ENCODE measurements around the gene PAK2.
"Not testable (repeated sequence)": the region's sequence is repeated elsewhere in the genome, so short reads cannot be mapped to it uniquely, and the experiment has no call there.

The PAK2 gene

DNA sequence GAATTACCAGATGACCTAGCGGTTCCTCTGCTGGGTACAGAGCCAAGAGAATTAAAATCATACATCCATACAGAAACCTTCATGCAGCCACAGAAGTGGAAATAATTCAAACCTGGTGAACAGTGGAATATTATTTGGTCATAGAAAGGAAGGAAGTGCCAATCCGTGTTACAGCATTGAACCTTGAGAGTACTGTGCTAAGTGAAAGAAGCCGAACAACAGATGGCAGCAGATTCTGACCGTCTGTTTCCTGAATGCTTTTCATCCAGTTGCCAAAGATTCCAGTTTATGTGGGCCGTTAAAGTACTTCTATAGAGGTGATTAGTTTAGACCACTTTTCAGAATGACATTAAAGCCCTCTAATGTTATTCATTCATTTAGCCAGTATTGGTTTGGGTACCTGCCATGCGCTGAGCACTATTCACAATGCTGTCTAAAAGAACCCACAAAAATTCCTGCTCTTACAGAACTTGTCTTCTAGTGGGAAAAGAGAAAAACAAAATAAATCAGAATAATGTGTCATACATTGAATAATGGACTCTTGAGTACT, 82.2 kb downstream of the PAK2 start:
- H2BK5ac ChIP-seq (ENCODE audit: low read length): no peak overlapping the region
- no peak overlapping the region for H3K4me3 ChIP-seq (ENCODE audit: low read length)
- H3K56ac ChIP-seq (ENCODE audit: low read length): no peak overlapping the region
- no peak overlapping the region for H3K27ac ChIP-seq (ENCODE audit: low read depth, low read length)
- no peaks in the 10 kb centered on the region for H3K4me1 ChIP-seq (ENCODE audit: control insufficient read depth, low read depth, low read length)
- H2BK120ac ChIP-seq (ENCODE audit: low read depth, low read length): no peak overlapping the region
- WGBS (ENCODE audit: extremely low coverage, insufficient coverage, low lambda C conversion rate): no CpG with 5 or more reads among the region's 6 CpGs
- no peak overlapping the region for H3K9ac ChIP-seq (ENCODE audit: low read length)
- no peaks in the 10 kb centered on the region for H3K79me2 ChIP-seq (ENCODE audit: control insufficient read depth, insufficient read depth, low read length)
- no peak for DNase-seq
- no peak overlapping the region for H2BK15ac ChIP-seq (replicated peaks; ENCODE audit: low read depth)
- H3K27me3 ChIP-seq (ENCODE audit: insufficient read depth, low read length, poor library complexity): no peaks in the 10 kb centered on the region
- no peak overlapping the region for H2AK5ac ChIP-seq (ENCODE audit: low read length)
- H4K8ac ChIP-seq (ENCODE audit: low read depth, low read length): no peak overlapping the region
- no peak overlapping the region for H3K18ac ChIP-seq (ENCODE audit: low read length)
- no peak overlapping the region for H3K4me2 ChIP-seq (ENCODE audit: low read length)
- no peak overlapping the region for H3K4ac ChIP-seq (ENCODE audit: low read depth, low read length)
- H4K5ac ChIP-seq (ENCODE audit: low read length): no peak overlapping the region
- H3K79me1 ChIP-seq (ENCODE audit: low read length): no peaks in the 10 kb centered on the region
- peaks cover 3% of the 10 kb centered on the region for H3K36me3 ChIP-seq (ENCODE audit: control insufficient read depth, insufficient read depth, low read length)
- no peak overlapping the region for H3K23ac ChIP-seq (ENCODE audit: low read length)

DNA sequence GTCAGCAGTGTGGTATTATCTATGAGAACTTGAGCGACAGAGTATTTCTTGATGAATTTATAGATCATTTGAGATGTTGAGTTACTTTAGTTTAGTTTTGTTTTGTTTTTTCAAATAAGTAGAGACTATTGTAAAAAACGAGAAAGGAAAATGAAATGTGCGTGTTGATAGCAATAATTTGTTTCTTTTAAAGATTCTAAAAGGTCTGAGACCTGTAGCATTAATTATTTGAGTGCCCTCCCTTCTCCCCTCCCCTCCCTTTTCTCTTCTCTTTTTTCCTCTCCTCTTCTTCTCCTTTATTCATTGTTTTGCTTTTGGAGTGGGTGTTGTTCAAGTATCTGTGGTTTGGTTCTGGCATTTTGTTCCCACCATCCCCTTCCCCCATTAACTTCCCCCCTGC, 90.0 kb downstream of the PAK2 start:
- DNase-seq; H3K9ac ChIP-seq (ENCODE audit: low read length); H3K36me3 ChIP-seq (ENCODE audit: control insufficient read depth, insufficient read depth, low read length); H4K5ac ChIP-seq (ENCODE audit: low read length); H3K18ac ChIP-seq (ENCODE audit: low read length); H3K4me1 ChIP-seq (ENCODE audit: control insufficient read depth, low read depth, low read length); H2AK5ac ChIP-seq (ENCODE audit: low read length); H3K79me1 ChIP-seq (ENCODE audit: low read length); H2BK120ac ChIP-seq (ENCODE audit: low read depth, low read length); H4K8ac ChIP-seq (ENCODE audit: low read depth, low read length); H3K79me2 ChIP-seq (ENCODE audit: control insufficient read depth, insufficient read depth, low read length); H3K23ac ChIP-seq (ENCODE audit: low read length); H3K56ac ChIP-seq (ENCODE audit: low read length); H3K4ac ChIP-seq (ENCODE audit: low read depth, low read length); H2BK5ac ChIP-seq (ENCODE audit: low read length); H3K4me3 ChIP-seq (ENCODE audit: low read length); H3K27ac ChIP-seq (ENCODE audit: low read depth, low read length); H3K27me3 ChIP-seq (ENCODE audit: insufficient read depth, low read length, poor library complexity); H3K4me2 ChIP-seq (ENCODE audit: low read length); H2BK15ac ChIP-seq (replicated peaks; ENCODE audit: low read depth): not testable (repeated sequence)
- 100% methylated on average over 2 of the region's 3 CpGs for WGBS (ENCODE audit: extremely low coverage, insufficient coverage, low lambda C conversion rate)

DNA sequence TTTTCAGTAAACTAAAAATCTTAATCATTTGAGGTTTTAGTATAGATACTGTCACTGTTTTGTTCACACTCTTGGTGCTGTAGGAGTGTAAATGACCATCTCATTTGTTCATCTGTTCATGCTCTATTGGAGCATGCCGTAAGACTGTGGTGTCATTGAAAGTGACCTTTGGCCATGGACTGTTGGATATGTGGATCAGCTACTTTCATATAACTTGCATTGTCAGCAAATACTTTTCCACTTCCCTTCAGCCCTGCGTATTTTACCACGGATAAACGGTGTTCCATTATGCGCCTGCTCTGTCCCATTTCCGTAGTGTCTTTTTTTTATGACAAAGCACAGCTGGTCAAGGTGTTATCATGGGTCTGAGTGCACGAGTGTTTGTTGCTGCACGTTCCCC, 95.4 kb downstream of the PAK2 start:
- Histone ChIP-seq H3K4me3 (ENCODE audit: low read length) (no peak overlapping the region), H4K8ac (ENCODE audit: low read depth, low read length) (no peak overlapping the region)
- no CpG with 5 or more reads among the region's 8 CpGs for WGBS (ENCODE audit: extremely low coverage, insufficient coverage, low lambda C conversion rate)

DNA sequence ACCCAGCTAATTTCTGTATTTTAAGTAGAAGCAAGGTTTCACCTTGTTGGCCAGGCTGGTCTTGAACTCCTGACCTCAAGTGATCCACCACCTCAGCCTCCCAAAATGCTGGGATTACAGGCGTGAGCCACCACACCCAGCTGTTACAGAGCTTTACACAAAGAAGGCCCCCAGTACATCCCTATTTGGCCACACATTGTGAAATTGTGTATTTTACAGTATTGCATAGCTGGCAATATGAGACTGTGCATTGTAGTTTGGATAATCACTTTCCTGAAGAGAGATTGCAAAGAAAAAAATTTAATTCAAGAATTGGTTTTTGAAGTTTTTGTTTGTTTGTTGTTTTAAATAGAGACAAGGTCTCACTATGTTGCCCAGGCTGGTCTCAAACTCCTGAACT, 97.0 kb downstream of the PAK2 start:
- not testable (repeated sequence) for H2BK5ac ChIP-seq (ENCODE audit: low read length); H3K79me2 ChIP-seq (ENCODE audit: control insufficient read depth, insufficient read depth, low read length); H3K27ac ChIP-seq (ENCODE audit: low read depth, low read length); H3K36me3 ChIP-seq (ENCODE audit: control insufficient read depth, insufficient read depth, low read length); H2AK5ac ChIP-seq (ENCODE audit: low read length); H2BK120ac ChIP-seq (ENCODE audit: low read depth, low read length); H3K18ac ChIP-seq (ENCODE audit: low read length); H4K5ac ChIP-seq (ENCODE audit: low read length); H3K56ac ChIP-seq (ENCODE audit: low read length); H3K79me1 ChIP-seq (ENCODE audit: low read length); H3K9ac ChIP-seq (ENCODE audit: low read length); H4K8ac ChIP-seq (ENCODE audit: low read depth, low read length); H3K4me2 ChIP-seq (ENCODE audit: low read length); H3K4me1 ChIP-seq (ENCODE audit: control insufficient read depth, low read depth, low read length); H3K27me3 ChIP-seq (ENCODE audit: insufficient read depth, low read length, poor library complexity); H3K4me3 ChIP-seq (ENCODE audit: low read length); H3K23ac ChIP-seq (ENCODE audit: low read length); H3K4ac ChIP-seq (ENCODE audit: low read depth, low read length); DNase-seq; H2BK15ac ChIP-seq (replicated peaks; ENCODE audit: low read depth)
- WGBS (ENCODE audit: extremely low coverage, insufficient coverage, low lambda C conversion rate): no CpG with 5 or more reads among the region's 1 CpG

More for the DNA sequence above, 95.4 kb downstream of the PAK2 start:
- no peaks in the 10 kb centered on the region for H3K79me2 ChIP-seq (ENCODE audit: control insufficient read depth, insufficient read depth, low read length)
- DNase-seq: no peak
- H3K36me3 ChIP-seq (ENCODE audit: control insufficient read depth, insufficient read depth, low read length): no peaks in the 10 kb centered on the region
- no peak overlapping the region for H2BK120ac ChIP-seq (ENCODE audit: low read depth, low read length)
- H3K4me1 ChIP-seq (ENCODE audit: control insufficient read depth, low read depth, low read length): no peaks in the 10 kb centered on the region
- no peak overlapping the region for H3K4ac ChIP-seq (ENCODE audit: low read depth, low read length)
- no peak overlapping the region for H4K5ac ChIP-seq (ENCODE audit: low read length)
- no peak overlapping the region for H3K56ac ChIP-seq (ENCODE audit: low read length)
- no peak overlapping the region for H3K18ac ChIP-seq (ENCODE audit: low read length)
- H2BK5ac ChIP-seq (ENCODE audit: low read length): no peak overlapping the region
- no peaks in the 10 kb centered on the region for H3K79me1 ChIP-seq (ENCODE audit: low read length)
- no peak overlapping the region for H3K23ac ChIP-seq (ENCODE audit: low read length)
- H3K4me2 ChIP-seq (ENCODE audit: low read length): no peak overlapping the region
- H2BK15ac ChIP-seq (replicated peaks; ENCODE audit: low read depth): no peak overlapping the region
- H2AK5ac ChIP-seq (ENCODE audit: low read length): no peak overlapping the region
- no peak overlapping the region for H3K27ac ChIP-seq (ENCODE audit: low read depth, low read length)
- H3K27me3 ChIP-seq (ENCODE audit: insufficient read depth, low read length, poor library complexity): no peaks in the 10 kb centered on the region
- H3K9ac ChIP-seq (ENCODE audit: low read length): no peak overlapping the region

DNA sequence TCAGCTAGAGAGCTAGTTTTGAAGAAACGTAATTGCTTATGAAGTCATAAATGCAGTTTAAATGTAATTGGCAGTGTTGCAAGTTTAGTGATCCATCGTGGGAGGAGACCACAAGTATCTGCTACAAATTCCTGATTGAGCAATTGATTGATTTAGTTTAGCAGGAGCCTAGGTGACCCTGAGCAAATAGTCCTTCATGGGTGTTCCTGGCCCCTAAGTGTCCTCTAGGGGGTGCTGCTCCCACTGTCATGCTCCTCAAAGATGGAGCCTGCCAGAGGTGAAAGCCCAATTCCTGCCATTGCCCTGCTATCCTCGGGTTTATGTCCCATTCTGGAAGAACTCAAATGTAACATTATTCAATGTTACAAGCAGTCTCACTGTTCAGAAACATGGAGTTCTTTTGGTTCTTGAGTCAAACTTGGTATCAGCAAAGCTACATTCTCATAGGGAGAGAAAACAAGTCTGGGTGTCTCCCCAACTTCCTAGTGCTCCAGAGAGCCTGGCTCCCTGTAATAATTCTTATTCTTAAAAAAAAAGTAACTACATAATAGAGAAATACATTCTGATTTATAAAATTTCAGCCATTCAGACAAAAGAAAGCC, 98.3 kb downstream of the PAK2 start:
- H3K9ac ChIP-seq (ENCODE audit: low read length): no peak overlapping the region
- H3K4me2 ChIP-seq (ENCODE audit: low read length): no peak overlapping the region
- H2AK5ac ChIP-seq (ENCODE audit: low read length): no peak overlapping the region
- no peaks in the 10 kb centered on the region for H3K27me3 ChIP-seq (ENCODE audit: insufficient read depth, low read length, poor library complexity)
- H2BK120ac ChIP-seq (ENCODE audit: low read depth, low read length): no peak overlapping the region
- H3K79me1 ChIP-seq (ENCODE audit: low read length): no peaks in the 10 kb centered on the region
- H3K79me2 ChIP-seq (ENCODE audit: control insufficient read depth, insufficient read depth, low read length): no peaks in the 10 kb centered on the region
- no CpG with 5 or more reads among the region's 3 CpGs for WGBS (ENCODE audit: extremely low coverage, insufficient coverage, low lambda C conversion rate)
- H4K5ac ChIP-seq (ENCODE audit: low read length): no peak overlapping the region
- no peak overlapping the region for H3K4ac ChIP-seq (ENCODE audit: low read depth, low read length)
- H2BK15ac ChIP-seq (replicated peaks; ENCODE audit: low read depth): no peak overlapping the region
- H3K27ac ChIP-seq (ENCODE audit: low read depth, low read length): no peak overlapping the region
- no peak overlapping the region for H3K23ac ChIP-seq (ENCODE audit: low read length)
- no peak overlapping the region for H3K18ac ChIP-seq (ENCODE audit: low read length)
- H2BK5ac ChIP-seq (ENCODE audit: low read length): no peak overlapping the region
- H3K4me1 ChIP-seq (ENCODE audit: control insufficient read depth, low read depth, low read length): no peaks in the 10 kb centered on the region
- H3K4me3 ChIP-seq (ENCODE audit: low read length): no peak overlapping the region
- no peak overlapping the region for H3K56ac ChIP-seq (ENCODE audit: low read length)
- H3K36me3 ChIP-seq (ENCODE audit: control insufficient read depth, insufficient read depth, low read length): no peaks in the 10 kb centered on the region
- DNase-seq: peak; percentile 80
- no peak overlapping the region for H4K8ac ChIP-seq (ENCODE audit: low read depth, low read length)

DNA sequence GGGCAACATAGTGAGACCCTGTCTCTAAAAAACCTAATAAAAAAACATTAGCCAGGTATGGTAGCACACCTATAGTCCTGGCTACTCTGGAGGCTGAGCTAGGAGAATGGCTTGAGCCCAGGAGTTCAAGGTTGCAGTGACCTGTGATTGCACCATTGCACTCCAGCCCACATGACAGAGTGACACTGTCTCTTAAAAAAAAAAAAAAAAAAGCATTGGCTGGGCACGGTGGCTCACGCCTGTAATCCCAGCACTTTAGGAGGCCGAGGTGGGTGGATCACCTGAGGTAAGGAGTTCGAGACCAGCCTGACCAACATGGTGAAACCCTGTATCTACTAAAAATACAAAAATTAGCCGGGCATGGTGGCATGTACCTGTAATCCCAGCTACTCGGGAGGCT, 99.7 kb downstream of the PAK2 start:
- not testable (repeated sequence) for H3K56ac ChIP-seq (ENCODE audit: low read length); H3K79me1 ChIP-seq (ENCODE audit: low read length); H3K4me2 ChIP-seq (ENCODE audit: low read length); H3K4ac ChIP-seq (ENCODE audit: low read depth, low read length); H3K36me3 ChIP-seq (ENCODE audit: control insufficient read depth, insufficient read depth, low read length); H3K27me3 ChIP-seq (ENCODE audit: insufficient read depth, low read length, poor library complexity); H3K4me1 ChIP-seq (ENCODE audit: control insufficient read depth, low read depth, low read length); H3K18ac ChIP-seq (ENCODE audit: low read length); H4K5ac ChIP-seq (ENCODE audit: low read length); DNase-seq; H3K23ac ChIP-seq (ENCODE audit: low read length); H3K79me2 ChIP-seq (ENCODE audit: control insufficient read depth, insufficient read depth, low read length); H2BK15ac ChIP-seq (replicated peaks; ENCODE audit: low read depth); H3K9ac ChIP-seq (ENCODE audit: low read length); H2BK5ac ChIP-seq (ENCODE audit: low read length); H3K27ac ChIP-seq (ENCODE audit: low read depth, low read length); H2BK120ac ChIP-seq (ENCODE audit: low read depth, low read length); H2AK5ac ChIP-seq (ENCODE audit: low read length); H4K8ac ChIP-seq (ENCODE audit: low read depth, low read length); H3K4me3 ChIP-seq (ENCODE audit: low read length)
- no CpG with 5 or more reads among the region's 6 CpGs for WGBS (ENCODE audit: extremely low coverage, insufficient coverage, low lambda C conversion rate)

All from mesendoderm (in vitro differentiated cells).